D721Med (cell line): Measurements from ENCODE around the gene APOB.

ENCODE experiments used
- DNase-seq: peaks from one replicate; pipeline ENCODE4 v3.0.0; 2011; ENCODE audit warnings: low spot score; ENCODE audit not compliant: insufficient read length
- FAIRE-seq: peaks from 2 replicates; lab custom pipeline; 2011; peaks lifted over from hg19 to GRCh38; lab: Jason Lieb, UNC
- CTCF ChIP-seq: IDR thresholded peaks from 2 replicates; pipeline ENCODE4 v1.5.1; 2012; ENCODE audit warnings: mild to moderate bottlenecking, control low read depth; ENCODE audit not compliant: insufficient read depth; ENCODE audit errors: missing control alignments

APOB gene

GRCh38 chr2:21039979-21040467 is 3.9 kb downstream of the APOB start:
- DNase-seq (no peak), FAIRE-seq (no peak)
- TF ChIP-seq CTCF: no peak

- no peak for FAIRE-seq
- no peak for DNase-seq
- TF ChIP-seq CTCF: no peak
These were observed 4.8 kb downstream of the APOB start for GRCh38 chr2:21039080-21039556.

GRCh38 chr2:21038403-21039073 is 5.3 kb downstream of the APOB start:
- DNase-seq: no peak
- no peak for FAIRE-seq
- TF ChIP-seq CTCF: no peak

- DNase-seq: no peak
- TF ChIP-seq CTCF: no peak
- FAIRE-seq: no peak
These were observed 6.2 kb downstream of the APOB start for GRCh38 chr2:21037671-21038108.

GRCh38 chr2:21036708-21037670 is 6.9 kb downstream of the APOB start:
- no peak for TF ChIP-seq CTCF
- DNase-seq (no peak), FAIRE-seq (no peak)

GRCh38 chr2:21035974-21036707 is 7.7 kb downstream of the APOB start:
- DNase-seq (no peak), FAIRE-seq (no peak)
- no peak for TF ChIP-seq CTCF
